H1 (cell line): ENCODE data around the gene MYOG. TPM values are rescaled to one million over a fixed set of nuclear protein-coding genes. Genes with fewer than 3 reads are reported as not detected.

Experiments used
- CTCF ChIA-PET: fragments of 300-600 bp; sonication (Branson Sonifier 250); formaldehyde crosslinking; loops from one replicate; lab custom pipeline; 2021; ENCODE audit not compliant: partially characterized antibody; lab: Charles Lee
- POLR2A ChIA-PET: fragments of 300-600 bp; sonication (Branson Sonifier 250); formaldehyde crosslinking; loops from one replicate; lab custom pipeline; 2021; ENCODE audit warnings: inconsistent platforms; ENCODE audit not compliant: partially characterized antibody; lab: Charles Lee
- DNase-seq, 2 experiments: peaks; one replicate each; pipeline versions ENCODE4 v3.0.0 to v3.0.0-alpha.2; 2010 to 2022; ENCODE audit warnings: low spot score in 2 of 2, low read depth in 1 of 2, mixed read lengths in 1 of 2
- FAIRE-seq: peaks from 2 replicates; lab custom pipeline; 2011; peaks lifted over from hg19 to GRCh38; lab: Jason Lieb, UNC
- H2AFZ ChIP-seq: 2 replicates; pipeline ENCODE4 v1.8.1; 2012; ENCODE audit warnings: low read length, inconsistent platforms
- H2AK5ac ChIP-seq: 2 replicates; pipeline ENCODE4 v1.6.1; 2013; ENCODE audit warnings: low read depth, low read length
- H2BK120ac ChIP-seq: replicated peaks from 2 replicates; pipeline ENCODE3; 2013; ENCODE audit warnings: low read depth, low read length, inconsistent platforms
- H2BK12ac ChIP-seq: 2 replicates; pipeline ENCODE4 v1.6.1; 2013; ENCODE audit warnings: low read depth, low read length
- H2BK15ac ChIP-seq: 2 replicates; pipeline ENCODE4 v1.6.1; 2013; ENCODE audit warnings: low read length
- H2BK20ac ChIP-seq: 2 replicates; pipeline ENCODE4 v1.6.1; 2013; ENCODE audit warnings: low read length
- H2BK5ac ChIP-seq: 2 replicates; pipeline ENCODE4 v1.6.1; 2013; ENCODE audit warnings: low read depth, low read length
- H3K14ac ChIP-seq: 2 replicates; pipeline ENCODE4 v1.6.1; 2013; ENCODE audit warnings: inconsistent platforms; ENCODE audit not compliant: insufficient read length
- H3K18ac ChIP-seq: 2 replicates; pipeline ENCODE4 v1.6.1; 2013; ENCODE audit warnings: low read length; ENCODE audit errors: extremely low read depth
- H3K23ac ChIP-seq: 2 replicates; pipeline ENCODE4 v1.6.1; 2013; ENCODE audit warnings: inconsistent platforms; ENCODE audit not compliant: insufficient read length
- H3K23me2 ChIP-seq: 2 replicates; pipeline ENCODE4 v1.6.1; 2013; ENCODE audit warnings: low read depth, low read length
- H3K27ac ChIP-seq: 2 replicates; pipeline ENCODE4 v1.6.1; 2011; ENCODE audit warnings: low read depth, low read length, inconsistent platforms
- H3K27me3 ChIP-seq, 4 experiments: replicated peaks in 1 of 4; 1 replicate in 1 of 4; 2 replicates in 3 of 4; pipeline versions ENCODE4 v1.6.1 to v1.8.1; 2011 to 2013; ENCODE audit warnings: low read length in 3 of 4, mild to moderate bottlenecking in 3 of 4, inconsistent platforms in 2 of 4, mixed read lengths in 2 of 4, moderate library complexity in 1 of 4; ENCODE audit not compliant: control insufficient read depth in 3 of 4, insufficient read depth in 3 of 4; ENCODE audit errors: extremely low read depth in 1 of 4
- H3K36me3 ChIP-seq, 4 experiments: 2 replicates each; pipeline versions ENCODE4 v1.6.1 to v1.8.1; 2011 to 2013; ENCODE audit warnings: mild to moderate bottlenecking in 4 of 4, low read length in 3 of 4, moderate library complexity in 2 of 4, control low read depth in 1 of 4, inconsistent platforms in 1 of 4; ENCODE audit not compliant: insufficient read depth in 4 of 4, control insufficient read depth in 2 of 4
- H3K4ac ChIP-seq: replicated peaks from 2 replicates; pipeline ENCODE3; 2013; ENCODE audit warnings: low read length, low read depth, mixed read lengths, inconsistent platforms; ENCODE audit not compliant: insufficient read length
- H3K4me1 ChIP-seq, 4 experiments: replicated peaks in 1 of 4; 1 replicate in 1 of 4; 2 replicates in 3 of 4; pipeline versions ENCODE4 v1.6.1 to v1.8.1; 2011 to 2013; ENCODE audit warnings: low read length in 3 of 4, inconsistent platforms in 2 of 4, mixed read lengths in 1 of 4; ENCODE audit not compliant: insufficient read depth in 4 of 4, control insufficient read depth in 3 of 4
- H3K4me2 ChIP-seq, 2 experiments: 2 replicates each; pipeline versions ENCODE4 v1.6.1 to v1.8.1; 2011 to 2013; ENCODE audit warnings: low read depth in 2 of 2, low read length in 2 of 2, control low read depth in 1 of 2, inconsistent platforms in 1 of 2, mild to moderate bottlenecking in 1 of 2; ENCODE audit not compliant: insufficient read depth in 1 of 2
- H3K4me3 ChIP-seq, 4 experiments: fragments of 200-600, 300-600 bp in 1 of 4; sonication (generic), shearing (Covaris generic), sonication (Bioruptor Twin) in 1 of 4; 2 replicates each; pipeline versions ENCODE4 v1.5.1 to v1.8.1; 2011 to 2016; ENCODE audit warnings: low read length in 4 of 4, low read depth in 3 of 4, control low read depth in 2 of 4, inconsistent platforms in 2 of 4, mild to moderate bottlenecking in 2 of 4, mixed read lengths in 1 of 4, moderate library complexity in 1 of 4; ENCODE audit not compliant: insufficient read depth in 2 of 4; ENCODE audit errors: extremely low read depth in 1 of 4
- H3K56ac ChIP-seq: replicated peaks from 2 replicates; pipeline ENCODE3; 2013; ENCODE audit warnings: low read depth, mild to moderate bottlenecking, mixed read lengths, low read length, inconsistent platforms; ENCODE audit not compliant: insufficient read length
- H3K79me1 ChIP-seq: 2 replicates; pipeline ENCODE4 v1.6.1; 2013; ENCODE audit warnings: low read depth, low read length, control low read depth
- H3K79me2 ChIP-seq, 2 experiments: 2 replicates each; pipeline versions ENCODE4 v1.6.1 to v1.8.1; 2012 to 2013; ENCODE audit warnings: low read length in 2 of 2, mild to moderate bottlenecking in 2 of 2, inconsistent platforms in 1 of 2; ENCODE audit not compliant: insufficient read depth in 2 of 2, control insufficient read depth in 1 of 2
- H3K9ac ChIP-seq, 4 experiments: replicated peaks in 1 of 4; 1 replicate in 1 of 4; 2 replicates in 3 of 4; pipeline versions ENCODE4 v1.6.1 to v1.8.1; 2011 to 2013; ENCODE audit warnings: low read depth in 3 of 4, low read length in 3 of 4, control low read depth in 2 of 4, mild to moderate bottlenecking in 2 of 4, moderate library complexity in 2 of 4, inconsistent platforms in 1 of 4; ENCODE audit errors: extremely low read depth in 1 of 4
- H3K9me3 ChIP-seq, 2 experiments: 2 replicates each; pipeline versions ENCODE4 v1.6.1 to v1.8.1; 2012 to 2013; ENCODE audit warnings: mild to moderate bottlenecking in 2 of 2, moderate library complexity in 2 of 2, control low read depth in 1 of 2, inconsistent platforms in 1 of 2, low read depth in 1 of 2, low read length in 1 of 2, mixed read lengths in 1 of 2; ENCODE audit not compliant: insufficient read depth in 2 of 2
- H4K20me1 ChIP-seq, 2 experiments: replicated peaks in 1 of 2; 2 replicates each; pipeline versions ENCODE3 to v1.8.1; 2011 to 2013; ENCODE audit warnings: inconsistent platforms in 2 of 2, low read length in 2 of 2, mild to moderate bottlenecking in 1 of 2; ENCODE audit not compliant: insufficient read depth in 2 of 2, control insufficient read depth in 1 of 2
- H4K5ac ChIP-seq: 2 replicates; pipeline ENCODE4 v1.6.1; 2013; ENCODE audit warnings: low read length, low read depth, mixed read lengths, inconsistent platforms; ENCODE audit not compliant: insufficient read length
- H4K8ac ChIP-seq: 2 replicates; pipeline ENCODE4 v1.8.0; 2013; ENCODE audit warnings: mild to moderate bottlenecking, moderate library complexity, low read length, inconsistent platforms; ENCODE audit not compliant: insufficient read depth; ENCODE audit errors: extremely low read depth
- H4K91ac ChIP-seq: replicated peaks from 2 replicates; pipeline ENCODE3; 2013; ENCODE audit warnings: low read length, mixed read lengths, inconsistent platforms; ENCODE audit not compliant: insufficient read length
- ATF2 ChIP-seq: IDR thresholded peaks from 2 replicates; pipeline ENCODE4 v1.6.1; 2012; ENCODE audit warnings: low read length, inconsistent platforms
- BRCA1 ChIP-seq: IDR thresholded peaks from 2 replicates; pipeline ENCODE4 v1.6.1; 2012; ENCODE audit warnings: low read depth, low read length, improper control_type of control experiment
- CHD2 ChIP-seq: IDR thresholded peaks from 2 replicates; pipeline ENCODE4 v1.6.1; 2012; ENCODE audit warnings: low read length, improper control_type of control experiment
- MAX ChIP-seq: IDR thresholded peaks from 2 replicates; pipeline ENCODE4 v1.6.1; 2012; ENCODE audit warnings: inconsistent platforms
- POLR2A ChIP-seq, 2 experiments: IDR thresholded peaks; 1 replicate in 1 of 2; 2 replicates in 1 of 2; pipeline ENCODE4 v1.6.1; 2011; ENCODE audit warnings: low read depth in 2 of 2, low read length in 2 of 2, mild to moderate bottlenecking in 2 of 2; ENCODE audit errors: control extremely low read depth in 1 of 2
- RNF2 ChIP-seq: fragments of 200-900, 300-1000 bp; sonication (generic); IDR thresholded peaks from 2 replicates; pipeline ENCODE4 v1.7.1; 2016; ENCODE audit warnings: borderline replicate concordance, low read depth, mild to moderate bottlenecking, antibody characterized with exemption, low read length; ENCODE audit not compliant: poor library complexity, severe bottlenecking; ENCODE audit errors: missing control alignments
- SAP30 ChIP-seq: fragments of 300-600 bp; sonication (generic); IDR thresholded peaks from 2 replicates; pipeline ENCODE4 v1.7.1; 2012; ENCODE audit warnings: low read length, moderate library complexity, mild to moderate bottlenecking, inconsistent platforms; ENCODE audit not compliant: insufficient read depth, insufficient replicate concordance
- SIRT6 ChIP-seq: IDR thresholded peaks from one replicate; pipeline ENCODE4 v1.7.1; 2012; ENCODE audit warnings: low read length, inconsistent platforms
- SIX5 ChIP-seq: IDR thresholded peaks from 2 replicates; pipeline ENCODE4 v1.6.1; 2011; ENCODE audit warnings: mild to moderate bottlenecking, low read depth, low read length
- SP1 ChIP-seq: IDR thresholded peaks from 2 replicates; pipeline ENCODE4 v1.6.1; 2011; ENCODE audit warnings: low read depth, low read length
- SP2 ChIP-seq: IDR thresholded peaks from 2 replicates; pipeline ENCODE4 v1.6.1; 2012; ENCODE audit warnings: mild to moderate bottlenecking, low read length, inconsistent platforms
- WGBS, 2 experiments: shearing (Covaris generic) in 1 of 2; methylation state at CpG; one replicate each; pipeline versions ENCODE4 v1.1.6 to v1.1.7; 2013 to 2015; ENCODE audit warnings: low lambda C conversion rate in 2 of 2, mixed read lengths in 2 of 2, inconsistent platforms in 1 of 2, low coverage in 1 of 2, missing lambda C conversion rate in 1 of 2; ENCODE audit not compliant: insufficient replicate concordance in 2 of 2, insufficient coverage in 1 of 2, insufficient read length in 1 of 2; ENCODE audit errors: extremely low coverage in 1 of 2, missing lambda C conversion rate in 1 of 2; 5-methylcytosine and 5-hydroxymethylcytosine counted together
- polyA plus RNA-seq, 7 experiments: library from polyadenylated mRNA; depleted of rRNA in 3 of 7; stranded (reverse) in 5 of 7; unstranded in 2 of 7; fragments of >200 nt in 5 of 7; fragments of 200-250 nt in 2 of 7; gene quantifications; 1 replicate in 5 of 7; 2 replicates in 1 of 7; 4 replicates in 1 of 7; pipeline versions ENCODE4 v1.2.1 to v1.2.3, GENCODE V29; 2011 to 2013; ENCODE audit warnings: missing spikeins in 2 of 7, mixed read lengths in 2 of 7
- total RNA-seq: library from RNA; stranded (reverse); fragmentation: NEBNext Ultra II Directional; extraction: Animal tissue kit (Norgen Biotek cat#: 25700); gene quantifications from 2 replicates; pipeline ENCODE4 v1.2.1, GENCODE V29; 2021

The MYOG gene
- total and polyA plus RNA-seq, 2 of the 8 experiments (the other 6 are each of a cell fraction or from before 2014, with no cell fraction given) = not detected

- H3K4me1 ChIP-seq = peaks cover 3 to 9% (median 7%) of the 10 kb centered on the region in 4 experiments
- CTCF ChIA-PET = interaction anchor here (1.7 to 16.4 kb wide), 12 partner anchors 11 to 182 kb away, joined by 6 to 275 read pairs (median 72); partner anchors contain the start of genes ADORA1 and MYBPH
- FAIRE-seq (no peak), DNase-seq (peak in 1 of 2 experiments; percentile 39)
- H3K23ac ChIP-seq = no peak overlapping the region
- H4K8ac ChIP-seq = no peak overlapping the region
- H4K20me1 ChIP-seq = no peaks in the 10 kb centered on the region
- peaks cover 1% of the 10 kb centered on the region; the same call in 1 of the 2 replicates for H3K23me2 ChIP-seq
- H3K56ac ChIP-seq = no peak overlapping the region
- no peak overlapping the region for H3K4me2 ChIP-seq
- no peak overlapping the region for H3K4ac ChIP-seq
- H3K18ac ChIP-seq = no peak overlapping the region
- H3K9me3 ChIP-seq = no peaks in the 10 kb centered on the region
- H4K91ac ChIP-seq = no peak overlapping the region
- H4K5ac ChIP-seq = no peak overlapping the region
- H3K27ac ChIP-seq = no peak overlapping the region
- no peak overlapping the region for H3K4me3 ChIP-seq
- H3K79me2 ChIP-seq = no peaks in the 10 kb centered on the region
- POLR2A ChIA-PET = interaction anchor here (0.7 to 1.7 kb wide), 2 partner anchors 11 to 47 kb away, joined by 3 to 4 read pairs; no protein-coding TSS in a partner anchor
- H2BK12ac ChIP-seq = no peak overlapping the region
- no peak overlapping the region for H2AFZ ChIP-seq
- no peak overlapping the region for H2BK120ac ChIP-seq
- no peaks in the 10 kb centered on the region for H3K36me3 ChIP-seq
- no peak overlapping the region for H2AK5ac ChIP-seq
- H2BK5ac ChIP-seq = no peak overlapping the region
- H3K79me1 ChIP-seq = no peaks in the 10 kb centered on the region
- WGBS, 2 experiments = 86% methylated on average over 11 of the region's 11 CpGs; no CpG with 5 or more reads in 1 of the 2 experiments
- H3K9ac ChIP-seq = no peak overlapping the region
- no peak overlapping the region for H2BK20ac ChIP-seq
- H3K14ac ChIP-seq = no peak overlapping the region
- no peak overlapping the region for H2BK15ac ChIP-seq
- 0 out of 7 replicates have a peak, but pooled peaks cover 0 to 2% (median 0%) of the 10 kb centered on the region in 4 experiments for H3K27me3 ChIP-seq
- TF ChIP-seq SIRT6 (no peak), SAP30 (no peak), ATF2 (no peak), RNF2 (no peak), BRCA1 (no peak), SP1 (no peak), POLR2A (IDR thresholded peaks at IDR 0.05; ENCODE audit: control extremely low read depth in 1 of 2, low read depth in 2 of 2, low read length in 2 of 2) (no peak), SP2 (no peak), CHD2 (no peak), SIX5 (no peak), MAX (no peak)
Observed at GRCh38 chr1:203086992-203087763, 1.4 kb upstream of the MYOG start.
